DND-41 (cell line): Measurements from ENCODE around the gene LRFN4.

ENCODE experiments used
- ATAC-seq: fragments of 200-7000 bp; cut with Tn5 transposase; 3 replicates; pipeline ENCODE4 v1.9.1; 2021; ENCODE audit warnings: low read depth; ENCODE audit not compliant: insufficient read depth
- DNase-seq: peaks from one replicate; pipeline ENCODE4 v3.0.0-alpha.2; 2020
- H2AFZ ChIP-seq: 2 replicates; pipeline ENCODE4 v1.6.0; 2012; ENCODE audit warnings: low read depth, low read length
- H3K27ac ChIP-seq: 2 replicates; pipeline ENCODE4 v1.5.1; 2012; ENCODE audit warnings: low read length, inconsistent platforms
- H3K27me3 ChIP-seq: fragments of 200-600 bp; sonication (generic); 2 replicates; pipeline ENCODE4 v1.6.0; 2012; ENCODE audit warnings: low read length, mild to moderate bottlenecking, inconsistent platforms; ENCODE audit not compliant: insufficient read depth, poor library complexity
- H3K36me3 ChIP-seq: 2 replicates; pipeline ENCODE4 v1.5.1; 2012; ENCODE audit warnings: low read length, inconsistent platforms; ENCODE audit not compliant: insufficient read depth
- H3K4me1 ChIP-seq: 2 replicates; pipeline ENCODE4 v1.5.1; 2012; ENCODE audit warnings: mild to moderate bottlenecking, low read length; ENCODE audit not compliant: insufficient read depth
- H3K4me2 ChIP-seq: 2 replicates; pipeline ENCODE4 v1.6.0; 2012; ENCODE audit warnings: mild to moderate bottlenecking, moderate library complexity, low read length, inconsistent platforms; ENCODE audit not compliant: insufficient read depth
- H3K4me3 ChIP-seq, 2 experiments: fragments of 200-600 bp in 1 of 2; shearing (Covaris generic) in 1 of 2; 2 replicates each; pipeline ENCODE4 v1.5.1; 2012 to 2016; ENCODE audit warnings: inconsistent platforms in 2 of 2, low read length in 2 of 2, mild to moderate bottlenecking in 2 of 2, low read depth in 1 of 2, moderate library complexity in 1 of 2
- H3K79me2 ChIP-seq: 2 replicates; pipeline ENCODE4 v1.6.0; 2012; ENCODE audit warnings: low read length, inconsistent platforms; ENCODE audit not compliant: insufficient read depth
- H3K9ac ChIP-seq: 2 replicates; pipeline ENCODE4 v1.6.0; 2012; ENCODE audit warnings: low read depth, mild to moderate bottlenecking, inconsistent platforms, low read length, moderate library complexity
- H3K9me3 ChIP-seq: 2 replicates; pipeline ENCODE4 v1.5.1; 2012; ENCODE audit warnings: low read length, moderate library complexity, mild to moderate bottlenecking, inconsistent platforms; ENCODE audit not compliant: insufficient read depth, severe bottlenecking
- H4K20me1 ChIP-seq: 2 replicates; pipeline ENCODE4 v1.6.0; 2012; ENCODE audit warnings: low read length; ENCODE audit not compliant: insufficient read depth
- EZH2 ChIP-seq: IDR thresholded peaks from 3 replicates; pipeline ENCODE4 v1.6.1; 2012; ENCODE audit warnings: borderline replicate concordance, low read depth, mild to moderate bottlenecking, moderate library complexity, low read length, inconsistent platforms; ENCODE audit not compliant: severe bottlenecking
- TF ChIP-seq, protein P1 (sequence below): IDR thresholded peaks from 2 replicates; pipeline ENCODE4 v1.5.1; 2012; ENCODE audit warnings: borderline replicate concordance, low read length, moderate library complexity, mild to moderate bottlenecking; ENCODE audit not compliant: poor library complexity, severe bottlenecking; ENCODE audit errors: extremely low read depth

LRFN4 gene

DNA sequence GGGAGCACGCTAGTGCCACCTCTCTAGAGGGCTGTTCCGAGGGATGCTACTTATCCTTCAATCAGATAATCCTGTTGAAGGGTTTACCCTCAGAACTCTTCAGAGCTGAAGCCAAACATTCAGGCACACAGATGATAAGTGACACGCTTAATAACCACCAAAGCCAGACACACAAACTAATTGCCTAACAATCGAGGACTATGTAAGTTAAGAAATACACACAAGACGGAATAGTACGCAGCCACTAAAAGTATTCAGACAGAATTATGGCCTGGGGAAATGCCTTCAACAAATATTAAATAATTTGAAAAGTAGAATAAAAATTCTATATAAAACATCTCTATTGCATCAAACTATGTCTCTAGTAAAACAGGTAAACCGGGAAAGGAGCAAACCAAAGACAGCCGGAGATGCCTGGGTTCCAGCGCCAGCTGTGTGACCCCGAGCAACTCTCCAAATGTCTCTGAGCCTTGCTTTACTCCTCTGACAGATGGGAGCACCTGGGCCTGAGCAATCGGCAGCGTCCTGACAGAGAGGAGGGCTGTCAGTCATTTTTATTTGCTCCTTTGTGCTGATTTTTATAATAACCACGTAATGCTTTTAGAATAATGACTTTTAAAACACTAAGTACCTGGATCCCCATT is 11.3 kb downstream of the LRFN4 start:
- Histone ChIP-seq H3K27me3 (no peaks in the 10 kb centered on the region), H2AFZ (no peak overlapping the region), H3K27ac (no peak overlapping the region), H3K9me3 (no peaks in the 10 kb centered on the region), H3K4me1 (no peaks in the 10 kb centered on the region), H3K79me2 (no peaks in the 10 kb centered on the region), H3K36me3 (peaks cover 18% of the 10 kb centered on the region), H3K4me3 (no peak overlapping the region), H3K4me2 (no peak overlapping the region), H3K9ac (no peak overlapping the region), H4K20me1 (no peaks in the 10 kb centered on the region)
- DNase-seq (no peak), ATAC-seq (no peak)
- TF ChIP-seq, protein P1, sequence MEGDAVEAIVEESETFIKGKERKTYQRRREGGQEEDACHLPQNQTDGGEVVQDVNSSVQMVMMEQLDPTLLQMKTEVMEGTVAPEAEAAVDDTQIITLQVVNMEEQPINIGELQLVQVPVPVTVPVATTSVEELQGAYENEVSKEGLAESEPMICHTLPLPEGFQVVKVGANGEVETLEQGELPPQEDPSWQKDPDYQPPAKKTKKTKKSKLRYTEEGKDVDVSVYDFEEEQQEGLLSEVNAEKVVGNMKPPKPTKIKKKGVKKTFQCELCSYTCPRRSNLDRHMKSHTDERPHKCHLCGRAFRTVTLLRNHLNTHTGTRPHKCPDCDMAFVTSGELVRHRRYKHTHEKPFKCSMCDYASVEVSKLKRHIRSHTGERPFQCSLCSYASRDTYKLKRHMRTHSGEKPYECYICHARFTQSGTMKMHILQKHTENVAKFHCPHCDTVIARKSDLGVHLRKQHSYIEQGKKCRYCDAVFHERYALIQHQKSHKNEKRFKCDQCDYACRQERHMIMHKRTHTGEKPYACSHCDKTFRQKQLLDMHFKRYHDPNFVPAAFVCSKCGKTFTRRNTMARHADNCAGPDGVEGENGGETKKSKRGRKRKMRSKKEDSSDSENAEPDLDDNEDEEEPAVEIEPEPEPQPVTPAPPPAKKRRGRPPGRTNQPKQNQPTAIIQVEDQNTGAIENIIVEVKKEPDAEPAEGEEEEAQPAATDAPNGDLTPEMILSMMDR = no peak
- TF ChIP-seq EZH2 = no peak

DNA sequence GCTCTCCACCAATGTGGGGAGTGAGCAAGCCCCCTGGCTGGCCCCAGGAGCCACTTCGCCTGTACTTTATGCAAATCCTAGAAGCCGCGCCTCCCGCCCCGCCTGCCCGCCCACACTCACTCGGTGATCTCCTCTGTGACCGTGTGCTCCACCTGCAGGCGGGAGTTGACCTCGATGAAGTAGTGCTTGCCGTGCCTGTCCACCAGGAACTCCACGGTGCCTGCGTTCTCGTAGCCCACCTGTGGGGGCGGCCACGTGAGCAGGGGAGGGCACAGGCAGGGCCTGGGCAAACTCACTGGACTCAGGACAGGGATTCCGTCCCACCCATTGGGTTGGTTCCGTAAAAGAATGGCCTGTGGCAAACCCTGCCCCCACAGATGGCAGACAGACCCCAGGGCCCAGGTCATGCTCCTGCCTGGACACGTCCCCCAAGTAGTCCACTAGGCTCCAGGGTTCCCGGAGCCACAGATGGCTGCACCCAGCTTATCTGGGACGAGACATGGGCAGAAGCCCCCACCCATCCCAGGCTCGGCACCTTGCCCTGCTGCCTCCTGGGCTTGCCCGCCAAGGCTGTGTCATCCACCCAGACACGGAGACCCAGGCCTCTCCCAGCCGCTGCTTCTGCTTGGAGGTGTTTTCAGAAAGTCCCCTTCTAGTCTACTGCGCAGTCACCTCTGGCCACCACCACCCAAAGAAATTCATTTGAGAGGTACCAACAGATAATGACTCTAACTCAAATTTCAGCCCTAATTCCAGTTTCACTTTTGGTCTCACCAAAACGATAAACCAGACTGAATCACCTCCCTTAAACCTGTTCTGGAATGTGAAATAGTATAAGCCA is 12.1 kb downstream of the LRFN4 start:
- Histone ChIP-seq H3K27me3 (no peaks in the 10 kb centered on the region), H3K4me1 (no peaks in the 10 kb centered on the region), H3K79me2 (no peaks in the 10 kb centered on the region), H3K9me3 (no peaks in the 10 kb centered on the region), H2AFZ (no peak overlapping the region), H4K20me1 (no peaks in the 10 kb centered on the region), H3K36me3 (peaks cover 18% of the 10 kb centered on the region), H3K27ac (no peak overlapping the region), H3K9ac (no peak overlapping the region), H3K4me3 (no peak overlapping the region), H3K4me2 (no peak overlapping the region)
- TF ChIP-seq EZH2 = no peak
- TF ChIP-seq, protein P1 = no peak
- DNase-seq (no peak), ATAC-seq (peak; percentile 58; the same call in 1 of the 3 replicates)

DNA sequence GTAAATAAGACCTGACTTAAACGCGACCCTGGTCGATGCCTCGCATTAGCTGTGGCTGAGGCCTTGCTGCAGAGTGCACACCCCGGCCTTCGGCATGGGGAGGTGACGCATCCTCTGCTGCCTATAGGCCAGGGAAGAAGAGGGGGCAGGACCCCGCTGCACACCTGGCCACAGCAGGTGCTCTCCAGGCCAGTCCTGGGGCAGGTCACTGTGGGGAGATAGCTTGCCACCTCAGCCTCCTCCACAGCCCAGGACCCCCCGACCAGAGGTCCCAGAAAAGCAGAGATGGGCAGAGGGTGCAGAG is 12.7 kb downstream of the LRFN4 start:
- Histone ChIP-seq H3K79me2 (no peaks in the 10 kb centered on the region), H3K9ac (no peak overlapping the region), H3K27me3 (no peaks in the 10 kb centered on the region), H3K4me3 (no peak overlapping the region), H3K4me1 (no peaks in the 10 kb centered on the region), H3K27ac (no peak overlapping the region), H2AFZ (no peak overlapping the region), H3K36me3 (peaks cover 18% of the 10 kb centered on the region), H3K4me2 (no peak overlapping the region), H4K20me1 (no peaks in the 10 kb centered on the region), H3K9me3 (no peaks in the 10 kb centered on the region)
- no peak for TF ChIP-seq EZH2
- TF ChIP-seq, protein P1 = no peak
- ATAC-seq (no peak), DNase-seq (no peak)
